Measurements from ENCODE around the gene TRAPPC5. TPM values are rescaled to one million over a fixed set of nuclear protein-coding genes. Genes with fewer than 3 reads are reported as not detected.
"Not testable (repeated sequence)": the region's sequence is repeated elsewhere in the genome, so short reads cannot be mapped to it uniquely, and the experiment has no call there.

The TRAPPC5 gene
- total RNA-seq, 3 donors from 2014 or later, result 72.5 to 97.0 (median 91.1) TPM

DNA sequence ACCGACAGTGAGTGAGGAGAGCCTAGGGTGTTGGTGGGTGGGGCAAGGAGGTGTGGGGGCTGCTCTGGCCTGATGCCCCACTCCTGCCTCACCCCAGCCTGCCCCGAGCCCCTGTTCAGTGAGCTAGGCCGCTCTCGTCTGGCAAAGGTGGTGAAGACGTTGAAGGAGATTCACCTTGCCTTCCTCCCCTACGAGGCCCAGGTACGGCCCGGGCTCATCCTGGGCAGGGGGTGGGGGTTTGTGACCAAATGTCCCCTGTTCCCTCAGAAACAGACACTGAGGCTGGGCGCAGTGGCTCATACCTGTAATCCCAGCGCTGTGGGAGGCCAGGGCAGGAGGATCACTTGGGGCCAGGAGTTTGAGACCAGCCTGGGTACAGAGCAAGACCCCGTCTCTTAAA, 39.8 kb upstream of the TRAPPC5 start:
- Histone ChIP-seq H3K4me1 (ENCODE audit: low read depth) (peaks cover 6% of the 10 kb centered on the region), H3K36me3 (ENCODE audit: low read depth) (no peaks in the 10 kb centered on the region)

DNA sequence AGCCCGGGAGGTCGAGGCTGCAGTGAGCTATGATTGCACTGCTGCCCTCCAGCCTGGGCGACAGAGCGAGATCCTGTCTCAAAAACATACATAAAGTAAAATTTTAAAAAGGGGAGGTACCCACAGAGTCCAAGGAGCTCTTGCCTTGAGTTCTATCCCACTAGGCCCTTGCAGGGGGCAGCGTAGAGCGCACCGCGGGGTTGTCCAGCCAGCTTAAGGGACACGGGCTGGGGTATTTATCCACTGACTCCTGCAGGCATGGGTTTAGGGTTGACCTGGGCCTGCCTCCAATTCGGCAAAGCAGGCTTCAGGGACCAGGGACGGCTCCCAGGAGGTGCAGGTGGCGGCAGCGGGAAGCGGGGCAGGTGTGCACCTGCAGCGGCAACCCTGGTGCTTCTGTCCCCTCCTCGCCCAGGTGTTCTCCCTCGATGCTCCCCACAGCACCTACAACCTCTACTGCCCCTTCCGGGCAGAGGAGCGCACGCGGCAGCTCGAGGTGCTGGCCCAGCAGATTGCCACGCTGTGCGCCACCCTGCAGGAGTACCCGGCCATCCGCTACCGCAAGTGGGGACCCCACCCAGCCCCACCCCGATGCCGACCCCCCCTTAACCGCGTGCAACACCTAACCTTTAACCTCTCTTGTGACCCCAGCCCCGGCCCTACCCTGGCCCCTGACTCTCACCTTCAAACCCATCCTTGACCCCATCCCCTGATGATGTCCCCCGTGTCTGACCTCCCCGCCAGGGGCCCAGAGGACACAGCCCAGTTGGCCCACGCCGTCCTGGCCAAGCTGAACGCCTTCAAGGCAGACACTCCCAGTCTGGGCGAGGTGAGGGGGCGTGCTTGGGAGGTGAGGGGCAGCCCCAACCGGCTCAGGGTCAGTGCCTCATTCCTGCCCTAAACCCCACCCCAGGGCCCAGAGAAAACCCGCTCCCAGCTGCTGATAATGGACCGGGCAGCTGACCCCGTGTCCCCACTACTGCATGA, 39.0 kb upstream of the TRAPPC5 start:
- intact Hi-C loops (cut with DNase I, micrococcal nuclease), result no loop called here
- TF ChIP-seq, protein P1, sequence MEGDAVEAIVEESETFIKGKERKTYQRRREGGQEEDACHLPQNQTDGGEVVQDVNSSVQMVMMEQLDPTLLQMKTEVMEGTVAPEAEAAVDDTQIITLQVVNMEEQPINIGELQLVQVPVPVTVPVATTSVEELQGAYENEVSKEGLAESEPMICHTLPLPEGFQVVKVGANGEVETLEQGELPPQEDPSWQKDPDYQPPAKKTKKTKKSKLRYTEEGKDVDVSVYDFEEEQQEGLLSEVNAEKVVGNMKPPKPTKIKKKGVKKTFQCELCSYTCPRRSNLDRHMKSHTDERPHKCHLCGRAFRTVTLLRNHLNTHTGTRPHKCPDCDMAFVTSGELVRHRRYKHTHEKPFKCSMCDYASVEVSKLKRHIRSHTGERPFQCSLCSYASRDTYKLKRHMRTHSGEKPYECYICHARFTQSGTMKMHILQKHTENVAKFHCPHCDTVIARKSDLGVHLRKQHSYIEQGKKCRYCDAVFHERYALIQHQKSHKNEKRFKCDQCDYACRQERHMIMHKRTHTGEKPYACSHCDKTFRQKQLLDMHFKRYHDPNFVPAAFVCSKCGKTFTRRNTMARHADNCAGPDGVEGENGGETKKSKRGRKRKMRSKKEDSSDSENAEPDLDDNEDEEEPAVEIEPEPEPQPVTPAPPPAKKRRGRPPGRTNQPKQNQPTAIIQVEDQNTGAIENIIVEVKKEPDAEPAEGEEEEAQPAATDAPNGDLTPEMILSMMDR (IDR thresholded peaks at IDR 0.05), result no peak
- no peaks in the 10 kb centered on the region for H3K36me3 ChIP-seq (ENCODE audit: low read depth)
- DNase-seq, result peak in 1 of 3 donors; percentile 11
- H3K9me3 ChIP-seq, result no peaks in the 10 kb centered on the region
- H3K4me3 ChIP-seq, result no peak overlapping the region
- H3K4me1 ChIP-seq (ENCODE audit: low read depth), result peaks cover 4% of the 10 kb centered on the region
- ATAC-seq, result no peak

More for the DNA sequence above, 39.8 kb upstream of the TRAPPC5 start:
- Histone ChIP-seq H3K9me3 (no peaks in the 10 kb centered on the region), H3K4me3 (no peak overlapping the region)
- DNase-seq (no peak), ATAC-seq (no peak)
- TF ChIP-seq, protein P1 (IDR thresholded peaks at IDR 0.05), result no peak
- intact Hi-C loops (cut with DNase I, micrococcal nuclease), result no loop called here

DNA sequence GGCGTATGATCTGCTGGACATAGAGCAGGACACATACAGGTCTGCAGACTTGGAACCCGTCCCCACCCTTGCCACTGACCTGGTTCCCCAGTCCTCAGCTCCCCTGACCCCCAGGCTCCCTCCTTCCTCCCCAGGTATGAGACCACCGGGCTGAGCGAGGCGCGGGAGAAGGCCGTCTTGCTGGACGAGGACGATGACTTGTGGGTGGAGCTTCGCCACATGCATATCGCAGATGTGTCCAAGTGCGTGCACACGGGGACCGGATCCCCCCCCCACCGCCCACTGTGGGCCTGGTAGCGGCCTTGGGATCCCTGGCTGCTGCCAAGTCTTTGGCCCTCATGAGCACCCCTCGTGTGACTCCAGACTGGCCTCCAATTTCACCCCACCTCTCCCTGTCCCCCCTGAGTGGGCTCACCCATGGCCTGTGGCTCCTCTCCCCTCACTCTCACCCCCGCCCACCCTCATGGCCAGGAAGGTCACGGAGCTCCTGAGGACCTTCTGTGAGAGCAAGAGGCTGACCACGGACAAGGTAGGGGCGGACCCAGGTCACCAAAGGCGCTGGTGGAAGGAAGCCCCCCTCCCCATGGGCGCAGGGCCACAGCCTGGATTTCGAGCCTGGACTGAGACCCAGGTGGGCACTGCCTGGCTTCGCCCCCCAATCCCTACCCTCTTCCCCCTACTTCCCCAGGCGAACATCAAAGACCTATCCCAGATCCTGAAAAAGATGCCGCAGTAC, 38.2 kb upstream of the TRAPPC5 start:
- H3K36me3 ChIP-seq (ENCODE audit: low read depth), result no peaks in the 10 kb centered on the region
- H3K4me1 ChIP-seq (ENCODE audit: low read depth), result no peaks in the 10 kb centered on the region
- no peaks in the 10 kb centered on the region for H3K9me3 ChIP-seq
- TF ChIP-seq, protein P1 (IDR thresholded peaks at IDR 0.05), result no peak
- H3K4me3 ChIP-seq, result no peak overlapping the region
- intact Hi-C loops (cut with DNase I, micrococcal nuclease), result no loop called here
- peak in 1 of 3 donors; percentile 30 for DNase-seq
- no peak for ATAC-seq

DNA sequence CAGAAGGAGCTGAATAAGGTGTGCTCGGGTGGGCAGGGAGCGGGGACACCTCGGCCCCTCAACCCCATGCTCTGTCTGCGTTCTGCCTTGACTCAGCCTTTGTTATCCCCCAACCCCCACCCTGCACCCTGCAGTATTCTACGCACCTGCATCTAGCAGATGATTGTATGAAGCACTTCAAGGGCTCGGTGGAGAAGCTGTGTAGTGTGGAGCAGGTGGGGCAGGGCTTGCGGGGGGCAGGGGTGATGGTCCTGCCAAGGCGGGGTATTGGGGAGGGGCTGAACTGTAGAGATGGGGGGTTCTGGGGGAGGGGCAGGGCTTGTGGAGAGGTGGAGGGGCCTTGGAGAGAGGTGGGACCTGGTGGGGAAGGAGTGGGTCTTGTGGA, 37.6 kb upstream of the TRAPPC5 start:
- intact Hi-C loops (cut with DNase I, micrococcal nuclease), result no loop called here
- TF ChIP-seq, protein P1 (IDR thresholded peaks at IDR 0.05), result no peak
- Histone ChIP-seq H3K4me1 (ENCODE audit: low read depth) (no peaks in the 10 kb centered on the region), H3K36me3 (ENCODE audit: low read depth) (no peaks in the 10 kb centered on the region), H3K4me3 (no peak overlapping the region), H3K9me3 (no peaks in the 10 kb centered on the region)
- ATAC-seq, result no peak
- DNase-seq, result peak in 1 of 3 donors; percentile 20

DNA sequence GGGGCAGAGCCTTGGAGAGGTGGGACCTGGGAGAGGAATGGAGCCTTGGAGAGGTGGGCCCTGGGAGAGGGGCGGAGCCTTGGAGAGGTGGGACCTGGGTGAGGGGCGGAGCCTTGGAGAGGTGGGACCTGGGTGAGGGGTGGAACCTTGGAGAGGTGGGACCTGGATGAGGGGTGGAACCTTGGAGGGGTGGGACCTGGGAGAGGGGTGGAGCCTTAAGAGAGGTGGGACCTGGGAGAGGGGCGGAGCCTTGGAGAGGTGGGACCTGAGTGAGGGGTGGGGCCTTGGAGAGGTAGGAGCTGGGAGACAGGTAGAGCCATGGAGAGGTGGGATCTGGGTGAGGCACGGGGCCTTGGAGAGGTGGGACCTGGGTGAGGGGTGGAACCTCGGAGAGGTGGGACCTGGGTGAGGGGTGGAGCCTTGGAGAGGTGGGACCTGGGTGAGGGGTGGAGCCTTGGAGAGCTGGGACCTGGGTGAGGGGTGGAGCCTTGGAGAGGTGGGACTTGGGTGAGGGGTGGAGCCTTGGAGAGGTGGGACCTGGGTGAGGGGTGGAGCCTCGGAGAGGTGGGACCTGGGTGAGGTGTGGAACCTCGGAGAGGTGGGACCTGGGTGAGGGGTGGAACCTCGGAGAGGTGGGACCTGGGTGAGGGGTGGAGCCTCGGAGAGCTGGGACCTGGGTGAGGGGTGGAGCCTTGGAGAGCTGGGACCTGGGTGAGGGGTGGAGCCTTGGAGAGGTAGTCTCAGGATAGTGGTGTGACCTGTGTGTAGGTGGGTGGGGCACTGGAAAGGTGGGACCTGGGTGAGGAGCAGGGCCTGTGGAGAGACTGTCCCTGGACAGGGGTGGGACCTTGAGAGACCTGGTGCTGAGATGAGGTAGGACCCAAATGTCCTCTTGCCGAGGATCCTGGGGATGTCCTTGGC, 36.7 kb upstream of the TRAPPC5 start:
- H3K4me3 ChIP-seq; H3K9me3 ChIP-seq; H3K4me1 ChIP-seq (ENCODE audit: low read depth); intact Hi-C loops (cut with DNase I, micrococcal nuclease); H3K36me3 ChIP-seq (ENCODE audit: low read depth): not testable (repeated sequence)
- DNase-seq (peak in 1 of 3 donors; percentile 53), ATAC-seq (peak; percentile 46)

Measured in mucosa of descending colon (tissue), 3 donors.